GM23248 (cell line): ENCODE results near the gene GDF7.

Experiments used
- EZH2 ChIP-seq: fragments of 200-600 bp; sonication (generic); IDR thresholded peaks from 2 replicates; pipeline ENCODE4 v1.6.1; 2018; ENCODE audit warnings: antibody characterized with exemption, mild to moderate bottlenecking; ENCODE audit not compliant: insufficient read depth, poor library complexity, severe bottlenecking
- EZH2phosphoT487 ChIP-seq: fragments of 200-600 bp; sonication (generic); IDR thresholded peaks from 2 replicates; pipeline ENCODE4 v1.6.1; 2018; ENCODE audit warnings: antibody characterized with exemption, moderate library complexity, mild to moderate bottlenecking, low read depth; ENCODE audit not compliant: insufficient read depth

DNA sequence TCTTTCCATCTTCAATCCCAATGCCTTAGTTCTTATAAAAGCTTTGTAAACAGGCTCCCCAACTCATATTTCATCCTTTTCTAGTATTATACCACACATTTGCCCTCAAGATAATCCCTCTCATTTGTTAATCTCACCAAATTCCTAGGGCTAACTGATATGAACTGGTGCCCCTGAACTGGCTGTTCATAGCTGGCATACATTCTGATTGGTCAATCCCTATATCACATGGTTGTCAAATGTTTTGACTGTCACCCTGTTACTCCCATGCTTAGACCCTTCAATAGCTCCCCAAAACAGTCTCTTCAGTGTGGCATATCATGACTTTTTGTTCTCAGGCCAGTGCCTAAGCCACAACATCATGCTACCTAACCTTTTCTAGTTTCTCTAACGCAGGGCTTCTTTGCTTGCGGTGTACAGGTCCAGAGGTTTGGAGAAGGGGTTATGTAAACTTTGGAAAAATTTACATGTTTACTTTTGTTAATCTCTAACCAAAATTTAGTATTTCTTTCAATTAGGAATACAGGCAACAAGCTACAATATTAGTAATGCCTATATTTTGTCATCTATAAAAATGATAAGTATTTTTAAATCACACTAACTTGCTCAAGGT is 30.5 kb downstream of the GDF7 start:
- TF ChIP-seq EZH2 (no peak), EZH2phosphoT487 (no peak)
